ENCODE data around the gene EVI5.

DNA sequence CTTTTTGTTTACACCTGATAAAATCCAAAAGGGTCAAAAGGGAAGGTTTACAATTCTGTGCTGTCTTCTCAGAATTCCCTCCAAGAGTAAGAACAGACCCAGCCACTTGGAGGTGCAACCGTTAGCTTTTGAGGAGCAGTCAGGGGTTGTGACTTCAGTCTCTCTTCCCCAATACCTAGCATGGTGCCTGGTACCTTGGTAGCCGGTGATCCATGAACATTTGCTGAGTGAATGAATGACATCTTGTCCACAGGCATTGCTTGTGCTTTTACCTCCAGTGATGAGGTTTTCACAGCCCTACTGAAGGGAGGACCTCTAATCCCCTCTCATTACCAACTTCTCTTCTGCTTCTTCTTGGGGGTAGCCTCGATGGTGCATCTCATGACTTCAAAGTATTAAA is 309.9 kb downstream of the EVI5 start:
- TF ChIP-seq CTCF (IDR thresholded peaks at IDR 0.05; ENCODE audit: insufficient read depth, low read depth, low read length) (no peak), EZH2 (IDR thresholded peaks at IDR 0.05; ENCODE audit: insufficient read depth, low read length) (no peak)
